ENCODE results near the gene PCDHA6.

GRCh38 chr5:140875085-140876065, 47.6 kb downstream of the PCDHA6 start, which contains the start of gene PCDHA12:
- TF ChIP-seq, protein P1, sequence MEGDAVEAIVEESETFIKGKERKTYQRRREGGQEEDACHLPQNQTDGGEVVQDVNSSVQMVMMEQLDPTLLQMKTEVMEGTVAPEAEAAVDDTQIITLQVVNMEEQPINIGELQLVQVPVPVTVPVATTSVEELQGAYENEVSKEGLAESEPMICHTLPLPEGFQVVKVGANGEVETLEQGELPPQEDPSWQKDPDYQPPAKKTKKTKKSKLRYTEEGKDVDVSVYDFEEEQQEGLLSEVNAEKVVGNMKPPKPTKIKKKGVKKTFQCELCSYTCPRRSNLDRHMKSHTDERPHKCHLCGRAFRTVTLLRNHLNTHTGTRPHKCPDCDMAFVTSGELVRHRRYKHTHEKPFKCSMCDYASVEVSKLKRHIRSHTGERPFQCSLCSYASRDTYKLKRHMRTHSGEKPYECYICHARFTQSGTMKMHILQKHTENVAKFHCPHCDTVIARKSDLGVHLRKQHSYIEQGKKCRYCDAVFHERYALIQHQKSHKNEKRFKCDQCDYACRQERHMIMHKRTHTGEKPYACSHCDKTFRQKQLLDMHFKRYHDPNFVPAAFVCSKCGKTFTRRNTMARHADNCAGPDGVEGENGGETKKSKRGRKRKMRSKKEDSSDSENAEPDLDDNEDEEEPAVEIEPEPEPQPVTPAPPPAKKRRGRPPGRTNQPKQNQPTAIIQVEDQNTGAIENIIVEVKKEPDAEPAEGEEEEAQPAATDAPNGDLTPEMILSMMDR (IDR thresholded peaks at IDR 0.05): no peak
- TF ChIP-seq POLR2A (IDR thresholded peaks at IDR 0.05): no peak
